HG02973 (cell line): ENCODE measurements around the gene MYOG.

ENCODE experiments used
- ATAC-seq: cut with Tn5 transposase; IDR thresholded peaks from one replicate; pipeline ENCODE4 v1.9.1; 2021; ENCODE audit warnings: moderate library complexity; ENCODE audit not compliant: unreplicated experiment

Gene MYOG

DNA sequence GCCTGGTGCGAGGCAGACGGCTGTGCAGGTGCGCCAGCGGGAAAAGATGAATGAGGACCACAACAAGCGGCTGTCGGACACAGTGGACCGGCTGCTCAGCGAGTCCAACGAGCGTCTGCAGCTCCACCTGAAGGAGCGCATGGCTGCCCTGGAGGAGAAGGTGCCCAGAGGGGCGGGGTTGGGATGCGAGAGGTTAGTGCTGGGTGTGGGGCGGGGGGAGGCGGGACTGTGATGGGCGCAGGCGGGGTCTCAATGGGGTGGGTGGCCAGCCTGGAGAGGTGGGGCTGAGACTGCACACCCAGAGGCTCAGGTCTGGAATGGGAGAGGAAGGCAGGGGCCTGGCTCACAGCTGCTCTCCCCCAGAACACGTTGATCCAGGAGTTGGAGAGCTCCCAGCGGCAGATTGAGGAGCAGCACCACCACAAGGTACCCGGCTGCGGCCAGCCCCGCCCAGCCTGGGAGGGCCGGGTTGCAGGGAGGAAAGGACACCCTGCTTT is 37.2 kb downstream of the MYOG start:
- ATAC-seq = no peak

DNA sequence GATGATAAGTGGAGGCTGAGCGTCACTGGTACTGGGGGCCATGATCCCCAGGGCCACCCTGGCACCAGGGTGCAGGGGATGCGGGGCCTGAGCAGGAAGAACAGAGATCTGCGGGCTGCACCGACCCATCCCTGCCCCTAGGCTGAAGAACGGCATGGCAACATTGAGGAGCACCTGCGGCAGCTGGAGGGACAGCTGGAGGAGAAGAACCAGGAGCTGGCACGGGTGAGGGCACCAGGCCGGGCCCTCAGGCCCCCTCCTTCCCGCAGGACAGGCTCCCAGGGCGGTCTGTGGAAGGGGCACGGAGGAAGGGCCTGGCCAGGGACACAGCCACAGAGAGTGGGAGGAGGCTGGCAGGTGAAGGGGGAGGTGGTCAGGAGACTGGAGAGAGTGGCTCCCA is 37.7 kb downstream of the MYOG start:
- ATAC-seq = no peak

DNA sequence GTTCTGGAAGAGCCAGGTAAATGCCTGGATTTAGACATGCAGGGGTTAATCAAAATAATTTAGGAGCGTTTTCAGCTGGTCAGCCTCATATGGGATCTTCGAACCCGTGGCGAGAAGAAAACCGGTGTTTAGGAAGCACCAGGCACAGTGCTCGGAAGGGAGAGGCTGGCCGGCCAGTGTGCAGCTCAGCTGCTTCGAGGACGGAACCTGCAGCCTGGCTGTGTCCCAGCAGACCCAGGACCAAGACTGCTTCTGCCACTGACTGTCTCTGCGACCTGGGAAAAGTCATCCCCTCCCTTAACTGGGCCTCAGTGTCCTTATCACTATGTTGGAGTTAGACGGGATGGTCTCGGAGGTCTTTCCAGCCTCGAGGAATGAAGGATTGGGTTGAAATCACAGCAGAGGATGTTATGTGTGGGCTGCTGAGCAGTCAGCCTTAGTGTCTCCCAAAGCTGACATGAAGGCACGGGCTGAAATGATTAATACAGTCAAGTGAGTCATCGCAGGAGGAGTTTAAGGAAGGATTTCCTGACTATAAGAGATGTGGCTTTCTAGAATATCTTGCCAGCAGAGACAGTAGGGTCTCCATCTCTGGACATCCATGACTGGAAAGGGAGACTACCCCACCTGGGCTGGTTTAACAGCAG is 38.7 kb downstream of the MYOG start:
- no peak for ATAC-seq

DNA sequence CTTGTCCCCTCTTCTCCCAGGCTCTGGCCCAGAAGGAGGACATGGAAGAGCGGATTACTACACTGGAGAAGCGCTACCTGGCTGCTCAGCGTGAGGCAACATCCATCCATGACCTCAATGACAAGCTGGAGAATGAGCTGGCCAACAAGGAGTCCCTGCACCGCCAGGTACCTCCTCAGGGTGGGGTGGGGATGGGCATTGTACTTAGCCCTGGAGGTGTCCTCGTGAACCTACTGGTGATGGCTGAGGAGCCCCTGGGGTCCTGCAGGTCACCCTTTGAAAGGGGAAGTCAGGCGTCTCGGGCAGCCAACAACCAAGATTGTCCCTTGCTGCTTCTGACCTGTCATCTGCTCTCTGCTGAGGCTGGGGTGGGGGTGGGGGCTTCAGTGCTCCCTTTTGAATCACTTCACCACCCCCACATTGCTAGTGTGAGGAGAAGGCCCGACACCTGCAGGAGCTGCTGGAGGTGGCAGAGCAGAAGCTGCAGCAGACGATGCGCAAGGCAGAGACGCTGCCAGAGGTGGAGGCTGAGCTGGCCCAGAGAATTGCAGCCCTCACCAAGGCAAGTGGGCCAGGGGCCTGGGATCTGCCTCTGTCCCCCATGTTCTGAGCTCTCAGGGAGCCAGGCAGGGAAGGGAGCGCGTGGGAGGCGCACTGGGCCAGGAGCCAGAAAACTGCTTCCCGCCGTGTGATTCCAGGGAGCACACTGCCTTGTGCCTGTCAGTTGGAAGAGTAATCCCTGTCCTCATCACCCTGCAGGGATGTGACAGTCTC is 39.8 kb downstream of the MYOG start:
- ATAC-seq = no peak

DNA sequence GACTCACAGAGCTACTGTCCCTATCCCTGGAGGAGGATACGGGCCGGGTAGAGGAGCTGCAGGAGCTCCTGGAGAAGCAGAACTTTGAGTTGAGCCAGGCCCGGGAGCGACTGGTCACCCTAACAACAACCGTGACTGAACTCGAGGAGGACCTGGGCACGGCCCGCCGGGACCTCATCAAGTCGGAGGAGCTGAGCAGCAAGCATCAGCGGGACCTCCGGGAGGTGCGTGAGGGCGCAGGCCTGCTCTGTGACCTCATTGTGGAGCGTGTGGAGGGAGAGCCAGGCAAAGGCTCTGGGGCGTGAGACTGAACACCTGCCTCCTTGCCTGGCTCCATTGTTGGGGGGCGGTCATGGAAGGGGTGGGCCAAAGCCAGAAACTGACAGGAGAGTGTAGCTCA is 40.5 kb downstream of the MYOG start:
- ATAC-seq = no peak

DNA sequence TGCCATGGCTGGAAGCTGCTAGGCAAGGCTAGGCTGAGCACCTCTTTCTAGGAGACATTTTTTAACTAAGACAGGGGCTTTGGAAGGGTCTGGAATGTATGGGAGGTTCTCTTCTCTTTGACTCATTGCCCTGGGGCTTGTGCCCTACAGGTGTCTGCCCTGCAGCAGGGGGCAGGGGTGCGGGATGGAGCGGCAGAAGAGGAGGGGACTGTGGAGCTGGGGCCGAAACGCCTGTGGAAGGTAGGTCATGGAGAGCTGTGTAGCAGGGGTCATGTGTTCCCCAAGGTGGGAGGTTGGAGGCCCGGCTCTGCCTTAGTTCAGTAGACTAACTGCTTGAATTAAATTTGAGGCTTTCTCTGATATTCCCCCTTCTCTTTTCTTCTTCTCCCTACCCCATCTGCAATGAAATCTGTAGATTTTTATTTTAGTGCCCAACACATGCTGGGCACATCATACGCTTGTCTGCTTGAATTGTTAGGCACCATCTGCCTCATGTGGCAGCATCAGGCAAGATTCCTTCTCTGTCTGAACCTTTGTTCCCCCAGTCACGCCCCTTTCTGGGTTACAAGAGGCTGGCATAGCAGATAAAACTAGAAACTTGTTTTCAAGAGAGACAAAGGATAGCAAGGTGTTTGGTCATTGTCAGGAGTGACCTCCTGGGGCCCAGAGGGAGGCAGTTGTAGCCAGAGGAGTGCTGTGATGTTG is 41.1 kb downstream of the MYOG start:
- ATAC-seq = no peak

DNA sequence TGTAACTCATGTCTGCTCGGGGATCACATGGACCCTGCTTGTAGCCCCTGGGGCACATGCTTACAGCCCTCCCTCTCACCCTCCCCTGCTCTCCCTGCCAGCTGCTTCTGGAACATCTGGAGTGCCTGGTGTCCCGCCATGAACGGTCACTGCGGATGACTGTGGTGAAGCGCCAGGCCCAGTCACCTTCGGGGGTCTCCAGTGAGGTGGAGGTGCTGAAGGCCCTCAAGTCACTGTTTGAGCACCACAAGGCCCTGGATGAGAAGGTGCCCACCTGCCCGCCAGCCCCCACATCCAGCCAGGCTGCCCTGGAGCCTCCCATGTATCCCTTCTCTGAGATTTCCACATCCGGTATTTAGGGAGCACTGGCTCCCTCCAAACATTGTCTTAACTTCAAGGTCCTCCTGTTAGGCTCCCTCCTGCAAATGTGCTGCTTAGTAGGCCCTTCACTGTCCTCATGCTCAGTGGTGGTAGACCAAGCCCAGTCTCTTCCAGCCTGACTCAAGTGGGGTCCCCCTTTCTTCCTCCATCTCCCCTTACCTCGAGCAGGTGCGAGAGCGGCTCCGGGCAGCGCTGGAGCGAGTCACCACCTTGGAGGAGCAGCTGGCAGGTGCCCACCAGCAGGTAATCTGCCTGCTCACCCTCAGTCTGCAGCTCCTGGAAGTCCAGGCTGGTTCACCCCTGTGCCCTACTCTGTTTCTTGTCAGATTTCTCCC is 41.8 kb downstream of the MYOG start:
- no peak for ATAC-seq

DNA sequence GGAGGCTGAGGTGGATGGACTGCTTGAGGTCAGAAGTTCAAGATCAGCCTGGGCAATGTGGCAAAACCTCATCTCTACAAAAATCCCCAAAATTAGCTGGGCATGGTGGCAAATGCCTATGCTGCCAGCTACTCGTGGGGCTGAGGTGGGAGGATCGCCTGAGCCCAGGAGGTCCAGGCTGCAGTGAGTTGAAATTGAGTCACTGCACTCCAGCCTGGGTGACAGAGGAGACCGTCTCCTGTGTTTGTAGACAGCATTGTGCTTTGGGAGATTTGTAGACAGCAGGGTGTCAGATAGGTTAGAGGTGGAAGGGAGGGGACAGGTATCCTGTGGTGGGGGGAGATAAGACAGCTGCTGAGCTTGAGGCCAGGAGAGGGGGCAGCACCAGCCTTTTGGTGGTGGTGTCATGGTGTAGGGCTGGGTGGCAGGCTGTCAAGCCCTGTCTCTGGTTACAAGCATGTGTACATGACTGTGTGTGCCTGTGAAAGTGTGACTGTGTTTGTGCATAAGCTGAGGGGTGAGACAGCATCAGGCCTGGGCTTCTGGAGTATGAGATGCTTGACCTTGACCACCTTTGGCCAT is 44.4 kb downstream of the MYOG start:
- ATAC-seq = no peak

DNA sequence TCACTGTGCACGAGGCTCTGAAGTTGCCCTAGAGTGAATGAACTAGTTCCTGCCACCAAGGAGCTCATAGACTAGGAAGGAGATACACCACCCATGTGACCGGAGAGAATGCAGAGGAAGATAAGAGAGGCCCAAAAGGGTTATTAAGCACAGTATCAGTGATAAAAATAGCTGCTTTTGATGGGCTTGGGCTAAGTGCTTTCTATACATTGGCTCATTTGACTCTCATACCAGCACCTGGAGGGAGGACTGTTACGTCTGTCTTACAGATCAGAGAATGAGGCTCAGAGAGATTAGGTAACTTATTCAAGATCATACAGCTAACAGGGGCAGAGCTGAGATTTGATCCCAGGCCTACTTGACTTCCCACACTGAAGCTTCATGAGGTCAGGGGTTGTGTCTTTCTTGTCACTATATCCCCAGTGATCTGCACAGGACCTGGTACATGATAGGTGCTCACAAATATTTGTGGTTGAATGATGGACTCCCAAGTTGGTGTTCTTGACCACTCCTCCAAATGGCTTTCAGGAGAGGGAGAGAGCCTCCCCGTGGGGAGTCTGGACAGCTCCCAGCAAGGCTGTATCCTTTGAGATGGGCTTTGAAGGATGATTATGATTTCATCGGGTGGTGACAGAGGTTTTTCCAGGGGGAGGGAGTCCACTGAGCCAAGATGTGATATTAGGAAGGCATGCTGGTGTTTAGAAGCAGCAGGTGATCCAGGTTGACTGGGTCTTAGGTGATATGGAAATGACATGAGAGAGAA is 45.1 kb downstream of the MYOG start:
- ATAC-seq = no peak

DNA sequence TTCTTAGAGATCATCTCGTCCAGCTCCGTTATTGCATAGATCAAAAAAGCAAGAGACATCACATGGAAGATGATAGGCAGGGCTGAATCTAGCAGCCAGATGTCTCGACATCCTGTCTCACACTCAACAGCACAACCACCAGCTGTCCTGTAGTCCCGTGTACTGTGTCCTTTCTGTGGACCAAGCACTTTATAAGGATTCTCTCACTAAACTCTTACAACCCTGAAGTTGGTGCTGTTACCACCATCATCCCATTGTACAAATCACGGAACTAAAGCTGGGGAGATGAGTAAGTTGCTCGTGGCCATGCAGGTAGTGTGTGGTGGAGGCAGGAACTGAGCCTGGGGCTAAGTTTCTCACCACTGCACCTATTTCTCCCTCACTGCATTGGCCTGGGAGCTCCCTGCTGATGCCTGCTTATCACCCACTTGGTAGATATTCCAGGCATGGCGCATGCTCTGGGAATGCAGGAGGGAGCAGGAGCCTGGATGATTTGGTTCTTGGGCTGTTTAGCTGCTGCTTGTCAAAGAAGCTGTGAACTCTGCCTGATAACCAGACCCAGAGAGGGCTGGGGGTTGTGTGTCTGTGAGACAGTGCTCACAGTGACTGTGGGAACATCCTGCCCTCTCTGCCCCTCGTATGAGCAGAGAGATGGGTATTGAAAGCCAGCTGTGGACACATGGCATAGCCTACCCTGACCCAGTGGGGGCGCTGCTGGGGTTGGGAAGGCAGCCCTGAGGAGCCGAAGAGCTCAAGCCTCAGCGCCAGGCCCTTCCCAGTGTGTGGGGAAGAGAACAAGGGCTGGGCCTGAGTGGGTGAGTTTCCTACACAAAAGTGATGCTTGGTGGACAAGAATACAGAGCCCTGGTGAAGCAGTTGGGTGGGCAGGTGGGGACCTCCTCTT is 46.0 kb downstream of the MYOG start:
- no peak for ATAC-seq

DNA sequence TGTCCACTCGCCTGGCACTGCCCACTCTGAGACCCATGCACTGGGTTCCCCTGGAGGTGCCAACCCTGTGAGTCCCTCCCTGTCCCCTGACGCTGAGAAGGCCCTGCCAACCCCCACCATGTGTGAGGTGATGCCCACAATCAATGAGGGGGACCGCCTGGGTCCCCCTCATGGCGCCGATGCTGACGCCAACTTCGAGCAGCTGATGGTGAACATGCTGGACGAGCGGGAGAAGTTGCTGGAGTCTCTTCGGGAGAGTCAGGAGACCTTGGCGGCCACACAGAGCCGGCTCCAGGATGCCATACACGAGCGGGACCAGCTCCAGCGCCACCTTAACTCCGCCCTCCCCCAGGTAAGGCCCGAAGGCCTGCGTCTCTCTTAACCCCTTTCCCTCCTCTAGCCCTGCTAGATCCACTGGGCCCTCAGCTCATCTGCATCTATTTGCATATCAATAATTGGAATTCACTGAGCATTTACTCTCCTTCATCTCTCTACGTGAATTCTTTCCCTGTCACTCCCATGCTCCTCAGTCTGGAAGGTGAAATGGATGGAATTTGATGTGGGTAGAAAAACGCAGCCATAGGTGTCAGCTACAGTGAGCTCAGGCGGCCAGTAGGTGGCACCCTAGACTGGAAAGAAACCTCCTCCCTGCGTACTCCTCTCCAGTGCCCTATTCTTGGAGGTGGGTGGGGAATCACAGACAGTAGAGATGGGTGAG is 46.8 kb downstream of the MYOG start:
- no peak for ATAC-seq

DNA sequence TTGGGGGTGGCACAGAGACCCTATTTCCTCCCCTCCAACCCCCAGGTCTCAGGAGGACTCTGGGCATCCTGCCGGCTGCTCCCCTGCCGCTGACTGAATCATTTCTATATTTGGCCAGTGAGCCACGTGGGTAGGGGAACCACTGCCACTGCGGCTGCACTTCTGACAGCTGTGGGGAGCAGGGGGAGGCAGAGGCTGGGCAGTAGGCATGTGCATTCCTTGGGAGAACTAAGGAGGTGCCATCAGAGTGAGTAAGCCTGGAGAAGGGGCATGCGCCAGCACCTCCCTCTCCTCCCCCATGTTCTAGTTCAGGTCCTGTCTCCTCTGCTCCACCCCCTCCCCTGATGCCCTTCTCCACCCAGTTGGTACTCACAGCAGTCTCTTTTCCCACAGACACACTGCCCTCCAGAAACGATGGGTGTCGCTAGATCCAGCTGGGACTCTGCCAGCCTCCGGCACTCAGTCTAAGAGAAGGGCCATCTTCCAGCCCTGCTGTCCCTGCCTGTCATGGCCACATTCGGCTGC is 47.5 kb downstream of the MYOG start:
- ATAC-seq = no peak

DNA sequence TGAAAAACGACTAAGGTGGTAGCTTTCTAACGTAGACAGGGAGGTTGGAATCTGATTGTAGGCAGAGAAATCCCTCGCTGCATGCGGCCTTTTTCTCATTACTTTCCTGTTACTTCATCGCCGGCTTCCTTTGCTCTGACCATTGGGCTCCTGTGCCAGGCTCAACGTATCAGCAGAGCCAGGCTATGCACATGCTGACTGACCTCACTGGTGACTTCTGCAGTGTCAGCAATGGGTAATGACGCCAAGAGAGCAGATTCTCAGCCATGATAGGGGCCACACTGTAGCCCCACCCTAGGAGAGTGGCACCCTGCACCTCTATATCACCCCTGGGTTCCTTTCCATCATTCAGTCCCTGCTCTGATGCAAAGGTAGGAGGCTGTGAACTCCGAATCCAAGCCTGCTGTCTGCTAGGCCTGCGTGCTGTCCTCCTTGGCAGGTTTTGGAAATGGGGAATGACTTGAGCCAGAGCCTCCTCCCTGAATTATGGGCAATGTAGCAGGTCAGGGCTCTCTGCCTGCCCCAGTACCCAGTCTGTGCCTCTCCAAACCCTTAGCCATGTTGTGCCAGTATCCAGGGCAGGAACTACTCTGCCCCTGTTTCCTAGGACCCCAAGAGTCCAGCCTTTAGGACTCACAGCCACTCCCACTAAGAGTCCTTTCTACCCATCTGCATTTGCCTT is 48.2 kb downstream of the MYOG start:
- no peak for ATAC-seq

DNA sequence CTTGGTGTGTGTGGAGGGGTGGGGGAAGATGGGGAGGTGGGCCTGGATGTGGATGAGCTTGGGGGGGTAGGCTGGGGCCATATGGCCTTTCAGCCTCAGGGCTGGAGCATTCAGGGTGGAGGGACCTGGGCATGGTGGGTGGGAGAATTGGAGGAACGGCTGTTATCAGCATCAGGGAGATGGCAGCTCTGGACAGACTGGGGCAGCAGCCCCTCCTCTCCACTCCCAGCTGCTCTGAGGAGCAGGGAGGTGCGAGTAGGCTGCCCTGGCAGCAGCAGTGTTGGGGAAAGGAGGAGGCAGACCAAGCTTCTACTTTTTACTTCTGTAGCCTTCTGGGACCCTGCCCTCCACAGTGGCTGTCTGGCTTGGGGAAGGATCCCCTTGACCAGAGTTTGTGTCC is 49.3 kb downstream of the MYOG start:
- no peak for ATAC-seq

DNA sequence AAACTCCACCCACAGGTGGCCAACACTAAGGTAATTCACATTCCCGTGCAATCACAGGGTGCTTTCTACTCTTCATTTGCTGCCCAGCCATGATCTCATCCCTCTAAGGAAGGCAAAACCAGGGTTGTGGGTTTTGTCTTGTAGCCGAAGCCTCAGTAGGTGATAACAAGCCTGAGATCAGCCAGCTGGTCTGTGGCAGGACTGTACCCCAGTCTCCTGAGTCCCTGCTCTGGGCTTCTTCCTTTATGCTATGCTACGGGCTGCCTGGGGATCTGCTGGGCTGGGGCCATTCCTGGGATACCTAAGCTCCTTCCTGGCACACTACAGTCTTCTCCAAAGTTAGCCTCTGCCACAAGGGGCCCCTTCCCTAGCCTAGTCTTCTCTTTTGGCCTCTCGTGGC is 49.7 kb downstream of the MYOG start:
- no peak for ATAC-seq

DNA sequence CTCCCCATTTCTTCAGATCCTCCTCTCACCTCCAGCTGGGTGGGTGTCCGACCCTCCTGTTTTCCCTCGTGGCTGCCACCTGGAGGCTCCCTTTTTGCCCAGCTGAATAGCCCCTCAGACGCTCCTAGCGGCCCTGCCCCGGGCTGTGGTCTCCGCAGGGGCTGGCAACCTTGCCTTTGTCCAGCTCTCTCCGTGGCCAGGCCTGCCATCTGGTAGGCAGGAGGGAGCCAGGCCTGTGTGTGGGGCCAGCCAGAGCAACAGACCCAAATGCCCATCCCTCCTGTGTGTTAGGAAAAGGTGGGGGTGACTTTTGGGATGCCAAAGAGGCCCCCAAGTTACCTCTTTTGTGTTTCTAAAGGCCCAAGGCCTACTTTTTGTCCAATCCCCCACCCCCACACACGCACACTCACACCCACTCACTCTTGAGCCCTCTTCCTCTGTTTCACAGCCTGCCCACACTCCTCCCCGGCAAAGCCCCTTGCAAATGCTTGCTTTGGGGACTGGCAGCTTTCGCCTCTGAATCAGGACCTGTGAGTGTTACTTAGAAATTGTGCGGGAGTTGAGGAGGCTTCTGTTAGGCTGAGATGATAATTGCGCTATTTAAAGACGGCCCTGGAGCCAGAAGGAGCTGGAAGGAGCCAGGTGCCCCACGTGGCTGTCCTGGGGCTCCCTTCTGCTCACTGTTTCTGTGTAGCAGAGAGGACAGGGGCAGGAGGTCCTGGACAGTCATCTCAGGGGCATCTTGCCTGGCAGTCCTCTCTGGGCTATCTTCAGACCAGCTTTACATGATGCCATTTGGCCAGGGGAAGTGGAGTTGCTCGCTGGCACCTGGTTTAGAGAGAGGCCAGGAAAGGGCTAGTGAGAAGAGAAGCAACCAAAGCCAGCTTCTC is 50.5 kb downstream of the MYOG start:
- no peak for ATAC-seq
